HG02623 (cell line): ENCODE data around the gene RSRP1.
"Not testable (repeated sequence)": the region's sequence is repeated elsewhere in the genome, so short reads cannot be mapped to it uniquely, and the experiment has no call there.

ENCODE experiments used
- ATAC-seq: cut with Tn5 transposase; IDR thresholded peaks from one replicate; pipeline ENCODE4 v1.9.1; 2021; ENCODE audit warnings: moderate library complexity; ENCODE audit not compliant: unreplicated experiment

RSRP1 gene

DNA sequence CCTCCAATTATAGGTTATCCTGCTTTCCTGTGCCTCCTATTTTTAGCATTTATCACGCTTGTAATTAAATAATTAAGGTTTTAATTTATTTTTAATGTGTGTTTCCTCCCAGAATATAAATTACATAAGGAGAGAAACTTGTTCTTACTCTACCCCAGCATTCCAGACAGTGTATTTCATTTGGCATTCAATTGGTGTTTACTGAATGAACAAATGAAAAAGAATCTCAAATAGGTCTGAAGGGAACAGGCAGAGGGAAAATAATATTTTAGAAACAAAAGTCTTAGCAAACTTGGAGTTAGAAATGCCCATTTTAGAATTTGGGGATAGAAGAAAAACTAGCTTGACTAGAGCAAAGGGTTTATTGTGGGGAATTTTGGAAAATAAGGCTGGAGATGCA, 9.9 kb upstream of the RSRP1 start:
- no peak for ATAC-seq

DNA sequence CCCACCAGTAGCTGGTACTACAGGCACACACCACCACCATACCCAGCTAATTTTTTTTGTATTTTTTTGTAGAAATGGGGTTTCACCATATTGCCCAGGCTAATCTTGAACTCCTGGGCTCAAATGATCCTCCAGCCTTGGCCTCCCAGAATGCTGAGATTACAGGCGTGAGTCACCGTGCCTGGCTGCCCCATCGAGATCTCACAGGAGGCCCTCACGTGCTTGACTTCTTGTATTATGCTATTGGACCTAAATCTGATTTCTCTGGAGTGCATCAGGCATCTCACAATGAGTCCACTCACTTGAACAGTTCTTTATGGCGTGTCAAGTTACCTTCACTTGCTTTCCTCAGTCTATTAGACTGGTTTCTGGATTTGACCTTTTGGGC, 9.3 kb upstream of the RSRP1 start:
- no peak for ATAC-seq

DNA sequence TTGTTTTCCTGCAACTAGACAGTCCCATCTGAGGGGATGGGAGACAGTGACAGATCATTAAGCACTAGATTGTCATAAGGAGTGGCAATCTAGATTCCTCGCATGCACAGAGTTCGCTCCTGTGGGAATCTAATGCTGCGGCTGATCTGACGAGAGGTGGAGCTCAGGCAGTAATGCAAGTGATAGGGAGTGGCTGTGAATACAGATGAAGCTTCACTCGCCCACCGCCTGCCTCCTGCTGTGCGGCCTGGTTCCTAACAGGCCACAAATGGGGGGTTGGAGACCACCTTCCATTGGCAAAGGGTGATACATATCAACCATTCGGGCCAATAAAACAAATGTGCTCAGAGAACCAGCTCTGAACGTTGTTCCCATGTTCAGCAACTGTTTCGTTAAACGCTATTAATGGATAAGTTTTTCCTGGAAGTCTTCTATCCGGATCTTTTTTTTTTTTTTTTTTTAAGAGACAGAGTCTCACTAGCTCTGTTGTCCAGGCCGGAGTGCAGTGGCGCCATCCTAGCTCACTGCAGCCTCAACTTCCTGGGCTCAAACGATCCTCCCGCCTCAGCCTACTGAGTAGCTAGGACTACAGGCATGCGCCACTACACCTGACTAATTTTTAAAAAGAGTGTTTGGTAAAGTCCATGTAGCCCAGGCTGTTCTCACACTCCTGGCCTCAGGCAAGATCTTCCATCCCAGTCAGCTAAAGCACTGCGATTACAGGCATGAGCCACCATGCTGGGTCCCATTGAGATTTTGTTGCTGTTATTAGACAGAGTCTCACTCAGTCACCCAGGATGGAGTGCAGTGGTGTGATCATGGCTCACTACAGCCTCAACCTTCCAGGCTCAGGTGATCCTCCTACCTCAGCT, 8.7 kb upstream of the RSRP1 start:
- no peak for ATAC-seq

DNA sequence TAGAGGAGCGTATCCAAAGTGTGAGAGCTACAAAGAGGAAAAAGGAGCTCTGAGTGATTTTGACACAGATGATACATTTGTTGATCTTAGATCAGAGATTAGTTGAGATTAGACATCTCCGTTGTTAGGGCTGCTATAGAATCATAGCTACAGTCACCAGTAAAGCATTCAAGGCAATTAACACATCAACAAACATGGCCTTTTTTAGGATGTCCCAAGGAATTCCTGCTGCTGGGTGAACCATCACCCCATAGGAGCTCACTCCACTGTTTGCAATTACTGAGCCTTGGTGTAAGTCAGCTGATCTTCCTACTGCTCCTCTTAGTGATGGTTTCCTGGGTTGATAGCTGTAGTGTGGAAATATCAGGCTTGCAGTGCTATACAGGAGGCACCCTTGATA, 6.7 kb upstream of the RSRP1 start:
- ATAC-seq, result no peak

DNA sequence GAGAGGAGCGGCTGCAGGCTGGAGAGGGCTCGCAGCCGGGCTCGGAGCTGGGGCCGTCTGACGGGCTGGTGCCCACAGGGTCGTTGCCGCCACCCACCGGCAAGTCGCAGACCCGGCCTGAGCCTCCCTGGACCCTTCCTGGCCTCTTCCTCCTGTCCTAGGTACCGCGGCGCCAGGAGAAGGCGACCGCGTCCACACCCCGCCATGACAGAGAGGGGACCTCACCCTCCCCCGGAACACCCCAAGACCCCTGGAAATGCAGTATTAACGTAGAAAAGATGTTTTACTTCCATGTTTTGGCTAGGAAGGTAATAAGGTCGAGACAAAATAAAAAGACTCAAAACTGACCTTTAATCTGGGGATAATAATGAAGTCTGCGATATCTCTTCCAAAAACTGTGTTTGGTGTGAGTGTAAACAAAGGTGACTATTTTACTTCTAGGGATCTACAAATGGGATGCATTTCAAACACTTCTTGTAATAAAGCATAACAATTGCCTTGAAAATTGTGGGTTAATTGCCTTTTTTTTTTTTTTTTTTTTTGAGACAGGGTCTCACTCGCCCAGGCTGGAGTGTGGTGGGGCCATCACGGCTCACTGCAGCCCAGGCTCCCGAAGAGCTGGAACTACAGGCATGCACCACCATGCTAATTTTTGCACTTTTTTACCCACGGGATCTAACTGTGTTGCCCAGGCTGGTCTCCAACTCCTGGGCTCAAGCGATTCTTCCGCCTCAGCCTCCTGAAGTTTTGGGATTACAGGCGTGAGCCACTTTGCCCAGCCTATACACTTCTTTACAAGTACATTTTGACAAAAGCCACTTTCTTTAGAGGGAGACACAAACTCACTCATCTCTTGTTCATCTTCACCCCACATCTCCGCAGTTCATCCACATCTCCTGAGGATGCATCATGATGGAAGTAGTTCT, 838 bp upstream of the RSRP1 start:
- no peak for ATAC-seq

DNA sequence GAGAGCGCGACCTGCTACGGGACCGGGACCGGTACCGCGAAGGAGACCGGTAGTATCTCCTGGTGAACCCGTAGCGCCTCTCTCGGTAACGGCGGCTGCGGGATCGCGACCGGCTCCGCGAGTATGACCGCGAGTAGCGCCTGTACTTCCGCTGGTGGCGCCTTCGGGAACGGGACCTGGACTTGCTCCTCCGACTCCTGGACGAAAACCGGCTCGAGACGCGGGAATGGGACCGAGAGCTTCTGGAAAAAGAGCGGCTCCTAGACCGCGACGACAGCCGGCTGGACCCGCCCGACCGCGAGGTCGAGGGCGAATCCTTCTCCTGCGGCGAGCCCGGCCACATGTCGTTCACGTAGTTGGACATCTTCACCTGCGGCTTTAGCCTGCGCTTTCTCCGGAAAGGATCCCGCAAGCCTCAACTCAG, 642 bp downstream of the RSRP1 start:
- peak; percentile 11 for ATAC-seq

DNA sequence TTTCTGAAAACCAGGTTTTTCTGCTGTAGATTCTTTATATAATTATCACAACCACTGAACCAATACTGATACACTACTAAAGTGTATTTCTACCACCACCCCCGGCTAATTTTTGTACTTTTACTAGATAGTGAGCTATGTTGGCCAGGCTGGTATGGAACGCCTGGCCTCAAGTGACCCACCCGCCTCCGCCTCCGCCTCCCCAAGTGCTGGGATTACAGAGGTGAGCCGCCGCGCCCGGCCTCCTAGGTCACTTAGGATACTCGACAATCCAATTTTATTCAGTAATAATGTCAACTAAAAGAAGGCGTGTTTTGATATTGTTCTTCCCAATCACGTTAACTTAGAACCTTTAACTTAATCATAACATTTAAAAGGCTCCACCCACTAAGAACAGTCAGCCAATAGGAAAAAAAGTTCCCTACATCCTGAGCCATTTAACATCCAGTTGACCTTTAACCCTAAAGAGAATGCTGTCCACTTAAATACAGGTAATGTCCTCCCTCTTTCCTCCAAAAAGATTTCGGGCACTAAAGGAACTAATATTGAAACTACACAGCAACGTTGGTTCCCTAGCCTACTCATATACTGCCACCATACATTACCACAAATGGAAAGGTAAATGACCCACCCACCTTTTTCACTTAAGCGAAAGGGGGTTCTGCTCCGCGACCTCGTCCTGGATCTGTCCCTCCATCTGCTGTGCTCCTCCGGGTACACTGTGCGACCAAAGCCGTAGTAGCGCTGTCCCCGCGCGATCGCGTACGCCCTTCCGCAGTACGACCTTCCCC, 1.2 kb downstream of the RSRP1 start:
- ATAC-seq, result no peak

DNA sequence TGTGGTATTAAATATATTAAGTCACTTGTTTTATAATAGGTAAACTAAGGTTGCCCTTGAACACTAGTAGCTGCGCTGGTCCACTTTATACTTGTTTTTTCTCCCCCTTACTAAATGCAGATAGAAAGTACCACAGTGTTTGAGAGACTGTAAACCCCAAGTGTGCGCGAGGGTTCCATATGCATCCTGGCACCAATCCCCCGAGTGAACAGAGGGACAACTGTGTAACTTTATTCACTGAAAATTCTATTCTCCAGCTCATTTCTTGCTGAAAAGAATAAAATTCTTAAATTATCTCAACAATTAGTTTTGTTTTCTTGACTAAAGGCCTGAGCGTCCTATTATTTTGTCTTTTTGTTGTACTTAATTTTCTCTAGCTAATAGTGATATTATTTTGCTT, 1.9 kb downstream of the RSRP1 start:
- ATAC-seq, result no peak

DNA sequence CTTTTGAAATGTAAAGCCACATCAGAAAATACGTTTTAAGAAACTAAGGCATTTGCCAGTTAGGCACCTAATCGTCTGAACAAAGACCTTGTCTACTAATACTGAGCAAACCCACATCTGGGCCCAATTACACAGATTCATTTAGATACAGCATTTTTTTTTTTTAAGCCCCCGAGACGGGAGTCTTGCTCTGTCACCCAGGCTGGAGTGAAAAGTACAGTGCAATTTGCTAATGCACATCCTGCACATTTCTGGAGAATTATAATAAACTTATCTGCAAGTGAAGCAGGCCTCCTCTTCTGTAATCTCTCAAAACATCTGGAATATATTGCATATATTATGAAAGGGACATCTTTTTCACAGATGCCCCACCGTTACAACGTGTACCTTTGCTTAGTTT, 3.3 kb downstream of the RSRP1 start:
- ATAC-seq, result no peak

DNA sequence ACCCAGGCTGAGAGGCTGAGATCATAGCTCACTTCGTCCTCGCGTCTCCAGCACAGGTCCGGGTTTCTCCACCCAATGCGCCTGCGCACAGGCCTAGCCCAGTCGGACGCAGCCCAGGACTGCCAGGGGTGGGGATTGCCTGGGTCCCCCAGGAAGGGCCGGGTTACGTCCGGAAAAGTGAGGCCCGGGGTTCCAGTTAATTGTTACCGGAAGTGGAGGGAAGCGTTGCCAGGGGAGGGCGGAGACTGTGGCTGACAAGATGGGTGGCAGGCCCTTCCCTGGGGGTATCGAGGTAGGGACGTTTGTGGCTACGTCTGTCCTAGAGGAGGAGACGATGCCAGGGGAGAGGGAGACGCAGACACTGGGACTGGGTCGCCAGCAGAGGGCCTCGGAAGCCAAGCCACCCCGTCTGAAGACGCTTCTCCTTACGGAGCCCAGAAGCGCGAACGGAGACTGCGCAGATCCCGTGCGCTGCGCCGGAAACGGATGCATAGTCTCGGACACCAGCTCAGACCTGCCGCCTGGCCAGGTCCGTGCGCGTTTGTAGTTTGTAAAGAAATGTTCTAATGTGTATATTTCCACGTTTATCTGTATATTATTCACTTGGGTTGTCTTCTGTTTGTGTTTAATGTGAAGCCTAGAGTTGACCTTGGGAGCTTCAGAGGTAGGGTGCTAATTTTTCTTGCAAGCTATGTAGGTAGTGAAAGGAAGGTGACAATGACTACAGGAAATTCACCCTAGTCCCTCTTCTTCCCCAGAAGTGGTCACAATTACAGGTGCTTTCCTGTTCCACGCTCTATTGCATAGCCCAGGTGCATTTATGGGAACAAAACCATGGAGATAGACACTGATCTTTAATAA, 7.3 kb downstream of the RSRP1 start:
- peak; percentile 68 for ATAC-seq

DNA sequence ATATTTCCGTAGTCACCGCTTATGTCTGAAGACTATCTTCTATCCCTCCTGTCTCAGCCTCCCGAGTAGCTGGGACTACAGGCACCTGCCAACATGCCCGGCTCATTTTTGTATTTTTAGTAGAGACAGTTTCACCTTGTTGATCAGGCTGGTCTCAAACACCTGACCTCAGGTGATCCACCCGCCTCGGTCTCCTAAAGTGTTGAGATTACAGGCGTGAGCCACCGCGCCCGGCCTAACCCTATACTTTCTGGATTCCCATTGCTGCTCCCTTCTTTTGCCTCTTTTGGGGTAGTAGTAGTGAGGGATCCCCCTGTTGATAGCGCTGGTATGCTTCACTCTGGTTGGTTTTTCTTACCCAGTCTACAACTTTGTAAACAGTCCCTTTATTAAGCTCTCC, 9.2 kb downstream of the RSRP1 start:
- ATAC-seq, result no peak

DNA sequence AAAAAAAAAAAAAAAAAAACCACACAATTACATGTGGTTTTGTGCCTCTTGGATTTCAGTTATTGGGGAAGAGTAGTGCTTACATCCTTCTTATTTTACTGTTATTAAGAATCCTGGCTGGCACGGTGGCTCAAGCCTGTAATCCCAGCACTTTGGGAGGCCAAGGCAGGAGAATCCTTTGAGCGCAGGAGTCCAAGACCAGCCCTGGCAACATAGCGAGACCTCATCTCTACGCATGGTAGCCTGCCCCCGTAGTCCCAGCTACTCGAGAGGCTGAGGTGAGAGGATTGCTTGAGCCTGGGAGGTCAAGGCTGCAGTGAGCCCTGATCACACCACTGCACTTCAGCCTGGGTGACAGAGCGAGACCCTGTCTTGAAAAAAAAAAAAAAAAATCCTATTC, 11.0 kb downstream of the RSRP1 start:
- ATAC-seq, result not testable (repeated sequence)

DNA sequence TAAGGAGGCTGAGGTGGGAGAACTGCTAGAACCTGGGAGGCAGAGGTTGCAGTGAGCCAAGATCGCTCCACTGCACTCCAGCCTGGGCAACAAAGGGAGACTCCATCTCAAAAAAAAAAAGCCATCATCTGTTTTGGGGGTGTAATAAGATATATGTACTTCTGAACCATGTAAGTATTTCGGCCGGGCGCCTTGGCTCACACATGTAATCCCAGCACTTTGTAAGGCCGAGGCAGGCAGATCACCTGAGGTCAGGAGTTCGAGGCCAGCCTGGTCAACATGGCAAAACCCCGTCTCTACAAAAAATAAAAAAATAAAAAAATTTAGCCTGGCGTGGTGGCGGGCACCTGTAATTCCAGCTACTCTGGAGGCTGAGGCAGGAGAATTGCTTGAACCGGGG, 11.8 kb downstream of the RSRP1 start:
- ATAC-seq, result not testable (repeated sequence)

DNA sequence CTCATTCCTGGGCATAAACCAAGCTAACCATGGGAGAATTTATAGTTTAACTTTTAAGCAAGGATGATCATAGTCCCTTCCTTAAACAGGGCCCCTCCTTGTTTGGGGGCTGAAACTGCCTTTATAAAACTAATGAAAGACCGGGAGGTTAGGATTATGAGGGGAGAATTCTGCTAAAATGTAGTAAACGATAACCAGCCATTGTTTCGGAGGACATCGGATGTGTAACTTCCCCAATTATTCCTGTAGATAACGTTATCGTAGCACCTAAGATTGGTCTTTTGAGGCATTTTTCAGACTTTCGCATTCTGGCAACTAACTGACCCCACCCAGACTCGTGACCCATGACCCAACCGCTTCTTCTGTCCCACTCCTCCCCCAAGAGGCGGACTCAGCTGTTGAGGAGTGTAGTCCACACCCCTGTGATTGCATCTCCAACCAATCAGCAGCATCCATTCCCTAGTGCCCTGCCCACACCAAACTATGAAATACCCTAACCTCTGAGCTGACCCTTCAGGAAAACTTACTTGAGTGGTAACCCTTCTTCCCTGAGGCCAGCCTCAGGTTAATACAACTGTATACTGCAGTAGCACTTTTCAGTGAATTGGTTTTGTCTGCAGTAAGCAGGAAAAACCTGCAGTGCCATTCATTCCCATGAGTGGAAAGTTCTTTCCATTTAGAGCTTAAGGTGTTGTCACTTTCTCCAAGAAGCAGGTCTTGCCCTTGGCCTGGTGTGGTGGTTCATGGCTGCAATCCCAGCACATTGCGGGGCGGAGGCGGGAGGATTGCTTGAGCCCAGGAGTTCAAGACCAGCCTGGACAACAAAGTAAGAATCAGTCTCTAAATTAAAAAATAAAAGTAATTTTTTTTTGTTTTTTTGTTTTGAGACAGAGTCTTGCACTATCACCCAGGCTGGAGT, 14.1 kb downstream of the RSRP1 start:
- peak; percentile 48 for ATAC-seq

DNA sequence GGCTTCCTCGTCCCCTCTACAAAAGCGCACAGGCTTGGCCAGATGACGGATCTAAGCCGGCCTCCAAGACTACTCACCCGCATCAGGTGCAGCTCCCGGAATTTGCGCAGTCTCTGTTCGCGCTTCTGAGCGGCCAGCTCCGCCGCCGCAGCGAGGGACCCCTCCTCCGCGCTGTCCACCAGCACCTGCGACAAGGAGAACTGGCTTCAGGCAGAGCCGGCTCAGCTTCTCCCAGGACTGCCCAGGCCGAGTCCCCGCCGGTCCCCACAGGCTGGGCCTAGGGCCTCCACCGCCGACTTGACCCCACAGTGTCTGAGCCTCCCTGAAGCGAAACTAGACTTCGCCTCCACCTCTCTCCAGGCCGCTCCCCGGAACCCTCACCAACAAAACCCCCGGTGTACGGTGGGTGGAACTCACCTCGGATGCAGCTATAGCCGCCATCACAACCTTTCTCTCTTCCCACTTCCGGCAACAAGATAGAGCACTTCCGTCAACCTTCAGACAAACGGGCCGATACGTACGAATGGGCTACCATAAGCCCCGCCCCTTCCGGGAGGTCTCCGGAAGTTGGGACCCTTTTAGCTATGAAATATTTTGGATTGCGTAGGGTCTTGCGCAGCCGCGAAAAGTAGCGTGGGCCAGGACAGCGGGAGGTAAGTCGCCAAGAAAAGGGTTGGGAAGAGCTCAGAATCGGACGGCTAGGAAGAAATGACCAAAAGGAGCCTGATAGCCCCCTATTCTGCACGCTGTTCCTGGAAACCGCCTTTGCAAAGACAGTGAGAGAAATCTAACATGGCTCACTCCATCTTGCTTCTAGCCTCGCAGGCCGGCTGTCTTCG, 15.0 kb downstream of the RSRP1 start, which contains the start of gene SYF2:
SYF2 (minus strand) TSS at position 476 of the 839 bp plus-strand sequence; CDS start at position 441, 35 bp downstream.
- peak; percentile 71 for ATAC-seq

DNA sequence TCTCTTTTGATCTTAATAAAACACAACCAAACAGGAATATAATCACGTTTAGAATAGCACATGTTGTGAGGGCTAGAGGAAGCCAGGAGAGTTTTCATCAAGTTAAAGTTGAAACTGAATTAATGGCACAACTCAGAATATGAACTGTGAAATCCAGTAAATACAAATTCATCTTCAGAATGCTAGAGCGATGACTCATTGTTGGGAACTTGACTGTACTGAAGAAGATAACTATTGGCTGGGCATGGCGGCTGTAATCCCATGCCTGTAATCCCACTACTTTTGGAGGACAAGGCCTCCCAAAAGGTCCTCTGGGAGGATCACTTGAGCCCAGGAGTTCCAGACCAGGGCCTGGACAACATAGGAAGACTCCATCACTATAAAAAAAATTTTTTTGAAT, 23.8 kb downstream of the RSRP1 start:
- ATAC-seq, result no peak

DNA sequence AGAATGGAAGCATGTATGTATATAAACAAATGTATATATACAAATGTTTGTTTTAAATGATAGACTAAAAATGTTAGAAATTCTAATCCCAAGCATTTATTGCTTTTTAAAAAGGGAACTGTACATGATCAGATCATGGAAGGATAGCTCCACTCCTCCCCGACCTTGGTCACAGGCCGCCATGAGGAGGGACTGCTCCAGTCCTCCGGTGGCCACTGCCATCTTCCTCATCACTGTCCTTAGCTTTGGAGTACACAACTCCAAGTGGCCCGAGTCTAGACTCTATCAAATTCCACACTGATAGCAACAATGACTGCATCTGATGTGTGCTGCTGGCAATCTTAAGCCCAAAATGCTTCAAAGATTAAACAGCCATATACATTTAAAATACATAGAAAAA, 24.6 kb downstream of the RSRP1 start:
- ATAC-seq, result no peak

DNA sequence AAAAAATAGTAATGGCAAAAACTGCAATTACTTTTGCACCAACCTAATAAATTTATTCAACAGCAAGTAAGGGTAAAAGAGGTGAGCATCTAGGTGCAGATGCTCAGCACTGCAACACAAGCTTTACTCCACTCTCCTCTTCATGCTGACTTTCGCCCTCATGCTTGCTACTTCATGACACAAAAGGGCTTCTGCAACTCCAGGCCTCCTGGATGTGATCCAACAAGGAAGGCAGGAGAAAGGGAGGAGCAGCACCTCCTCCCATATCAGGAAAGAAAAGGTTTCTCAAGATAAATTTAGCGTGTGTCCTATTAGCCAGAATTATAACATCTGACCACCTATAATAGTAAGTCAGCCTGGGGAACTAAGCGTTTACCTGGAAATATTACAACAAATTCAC, 26.6 kb downstream of the RSRP1 start:
- ATAC-seq, result no peak
